AG10803 (cell line): ENCODE measurements around the gene COL16A1.

Source experiments
- DNase-seq: peaks from one replicate; pipeline ENCODE4 v3.0.0; 2010; ENCODE audit warnings: low read depth
- H3K4me3 ChIP-seq: 2 replicates; pipeline ENCODE4 v1.5.1; 2011; ENCODE audit warnings: mild to moderate bottlenecking, low read length, control low read depth
- TF ChIP-seq, protein P1 (sequence below): conservative IDR thresholded peaks from 2 replicates; pipeline ENCODE4 v1.5.1; 2011; ENCODE audit warnings: mild to moderate bottlenecking, low read length, control low read depth, inconsistent platforms

COL16A1 gene

DNA sequence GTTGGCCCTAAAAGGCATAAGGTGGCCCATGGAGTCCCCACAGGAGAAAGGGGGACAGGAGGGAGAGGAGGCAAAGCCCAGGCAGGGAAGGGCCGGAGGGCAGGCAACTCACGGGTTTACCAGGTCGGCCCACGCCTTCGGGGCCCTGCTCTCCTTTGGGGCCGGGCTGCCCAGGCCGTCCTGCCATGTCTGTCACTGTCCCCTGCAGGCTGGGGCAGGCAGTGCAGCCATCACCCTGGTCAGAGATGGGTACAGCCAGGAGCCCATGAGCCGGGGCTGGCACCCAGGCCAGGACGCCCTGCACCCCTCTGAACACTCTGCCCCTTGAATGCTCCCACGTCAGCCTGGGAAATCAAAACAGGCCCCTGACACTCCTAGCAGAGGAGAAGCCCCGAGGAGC lies 19.8 kb downstream of the COL16A1 start:
- DNase-seq = no peak
- H3K4me3 ChIP-seq = no peak overlapping the region
- TF ChIP-seq, protein P1, sequence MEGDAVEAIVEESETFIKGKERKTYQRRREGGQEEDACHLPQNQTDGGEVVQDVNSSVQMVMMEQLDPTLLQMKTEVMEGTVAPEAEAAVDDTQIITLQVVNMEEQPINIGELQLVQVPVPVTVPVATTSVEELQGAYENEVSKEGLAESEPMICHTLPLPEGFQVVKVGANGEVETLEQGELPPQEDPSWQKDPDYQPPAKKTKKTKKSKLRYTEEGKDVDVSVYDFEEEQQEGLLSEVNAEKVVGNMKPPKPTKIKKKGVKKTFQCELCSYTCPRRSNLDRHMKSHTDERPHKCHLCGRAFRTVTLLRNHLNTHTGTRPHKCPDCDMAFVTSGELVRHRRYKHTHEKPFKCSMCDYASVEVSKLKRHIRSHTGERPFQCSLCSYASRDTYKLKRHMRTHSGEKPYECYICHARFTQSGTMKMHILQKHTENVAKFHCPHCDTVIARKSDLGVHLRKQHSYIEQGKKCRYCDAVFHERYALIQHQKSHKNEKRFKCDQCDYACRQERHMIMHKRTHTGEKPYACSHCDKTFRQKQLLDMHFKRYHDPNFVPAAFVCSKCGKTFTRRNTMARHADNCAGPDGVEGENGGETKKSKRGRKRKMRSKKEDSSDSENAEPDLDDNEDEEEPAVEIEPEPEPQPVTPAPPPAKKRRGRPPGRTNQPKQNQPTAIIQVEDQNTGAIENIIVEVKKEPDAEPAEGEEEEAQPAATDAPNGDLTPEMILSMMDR = peak; percentile 28

DNA sequence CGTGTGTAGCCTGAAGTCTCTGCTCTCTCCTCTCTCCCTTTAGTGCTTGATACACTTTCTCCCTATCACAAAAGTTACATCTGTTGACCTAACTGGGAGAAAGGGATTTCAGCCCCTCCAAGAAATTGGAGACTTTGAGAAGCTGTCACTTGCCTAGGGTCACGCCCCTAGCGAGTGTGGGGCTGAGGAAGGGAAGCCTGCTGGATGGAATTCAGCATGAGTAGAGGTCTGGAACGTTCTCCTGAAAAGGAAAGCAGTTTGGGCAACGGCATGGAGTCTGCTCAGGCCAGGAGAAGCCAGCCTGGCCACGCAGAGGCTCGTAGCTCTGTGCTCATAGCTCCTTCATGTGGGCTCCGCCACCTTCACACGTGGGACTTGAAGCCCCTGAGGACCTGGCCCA lies 22.4 kb downstream of the COL16A1 start:
- TF ChIP-seq, protein P1 = no peak
- no peak overlapping the region for H3K4me3 ChIP-seq
- no peak for DNase-seq

DNA sequence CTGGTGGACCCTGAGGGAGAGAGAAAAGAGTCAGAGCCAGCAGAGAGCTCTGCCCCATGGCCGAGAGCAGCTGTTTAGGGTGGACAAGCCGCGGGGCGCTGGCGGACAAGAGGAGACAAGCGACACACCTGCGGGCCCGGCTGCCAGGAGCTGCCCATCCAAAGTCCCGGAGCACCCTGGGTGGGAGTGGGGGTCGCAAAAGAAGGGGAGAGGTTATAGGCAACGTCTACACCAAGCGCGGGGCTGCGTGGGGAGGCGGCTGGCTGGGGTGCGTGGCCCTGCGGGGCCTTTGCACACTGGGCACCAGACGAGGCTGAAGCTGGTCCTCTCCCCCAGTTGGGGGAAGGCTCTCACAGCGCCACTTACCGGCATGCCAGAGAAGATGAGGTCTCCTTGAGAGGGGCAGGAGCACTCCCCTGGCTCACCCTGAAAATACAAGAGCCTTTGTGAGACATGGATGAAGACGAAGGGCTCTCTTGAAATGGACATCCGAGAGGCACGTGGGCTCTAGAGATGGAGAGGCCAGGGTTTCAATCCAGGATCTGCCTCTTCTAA lies 24.1 kb downstream of the COL16A1 start:
- no peak for DNase-seq
- TF ChIP-seq, protein P1 = no peak
- no peak overlapping the region for H3K4me3 ChIP-seq

DNA sequence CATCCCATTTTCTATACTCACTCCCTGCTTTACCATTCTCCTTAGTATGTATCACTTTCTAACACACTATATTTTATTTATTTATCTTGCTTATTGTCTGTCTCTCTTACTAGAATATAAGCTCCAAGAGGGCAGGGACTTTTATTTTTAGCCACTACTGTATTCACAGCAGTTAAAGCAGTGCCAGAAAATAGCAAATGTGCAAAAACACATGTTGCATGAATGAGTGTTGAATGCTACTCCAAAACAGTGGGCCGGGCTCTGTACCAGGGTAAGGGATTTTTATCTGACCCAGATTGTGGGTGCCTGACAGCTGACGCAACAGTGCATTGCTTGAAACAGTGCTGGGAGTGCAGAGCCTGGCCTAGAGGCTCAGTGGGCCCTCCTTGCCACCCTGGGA lies 24.7 kb downstream of the COL16A1 start:
- TF ChIP-seq, protein P1 = no peak
- DNase-seq = peak; percentile 53
- no peak overlapping the region for H3K4me3 ChIP-seq

DNA sequence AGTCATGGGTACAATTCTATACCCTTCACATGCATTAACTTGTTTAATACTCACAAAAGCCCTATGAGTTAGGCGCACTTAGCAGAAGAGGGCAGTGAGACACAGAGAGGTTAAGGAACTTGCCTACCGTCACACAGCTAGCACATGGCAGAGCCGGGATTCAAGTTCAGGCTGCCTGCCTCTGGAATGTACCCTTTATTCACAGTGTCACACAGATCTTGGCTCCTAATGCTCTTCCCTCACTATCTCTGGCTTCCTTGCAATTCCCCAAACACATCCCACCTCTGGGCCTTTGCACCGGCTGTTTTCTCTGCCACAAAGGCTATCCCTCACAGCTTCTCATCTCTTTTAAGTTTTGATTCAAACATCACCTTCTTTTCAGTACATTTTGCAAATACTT lies 25.1 kb downstream of the COL16A1 start:
- TF ChIP-seq, protein P1 = no peak
- no peak for DNase-seq
- no peak overlapping the region for H3K4me3 ChIP-seq

DNA sequence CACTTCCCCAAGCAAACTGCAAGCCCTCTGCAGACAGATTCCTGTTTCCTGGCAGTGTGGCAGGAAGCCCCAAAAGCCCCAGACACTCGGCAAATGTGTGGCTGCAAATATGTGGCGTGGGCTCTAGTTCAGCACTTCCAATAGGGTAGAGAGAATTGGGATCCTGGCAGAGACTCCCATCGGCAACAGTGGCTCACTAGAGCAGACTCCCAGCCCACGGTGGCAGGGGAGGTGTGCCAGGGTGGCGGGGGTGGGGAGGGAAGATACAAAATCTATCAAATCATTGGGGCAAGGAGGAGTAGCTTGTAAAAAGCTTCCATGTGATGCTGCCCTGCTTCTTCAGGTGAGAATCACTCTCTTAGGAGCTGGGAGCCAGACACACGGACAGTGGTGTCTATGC lies 25.9 kb downstream of the COL16A1 start:
- H3K4me3 ChIP-seq = no peak overlapping the region
- DNase-seq = no peak
- TF ChIP-seq, protein P1 = no peak

DNA sequence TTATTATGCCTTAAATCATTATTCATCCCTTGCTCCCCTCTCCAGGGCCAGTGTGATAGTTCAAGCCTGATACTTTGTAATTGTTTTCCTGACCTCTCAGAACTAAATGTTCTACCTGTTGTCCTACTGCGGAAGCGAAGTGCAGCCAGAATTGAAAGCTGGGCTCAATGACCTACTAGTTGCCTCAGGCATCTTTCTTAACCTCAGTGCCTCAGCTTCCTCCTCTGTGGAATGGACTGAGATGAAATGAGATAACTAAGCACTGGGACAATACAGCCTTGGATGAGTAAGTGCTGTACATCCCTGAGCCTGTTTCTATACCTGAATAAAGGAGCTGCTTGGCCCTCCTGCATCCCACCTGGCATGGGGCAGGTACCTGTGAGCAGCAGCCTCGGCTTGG lies 26.4 kb downstream of the COL16A1 start:
- DNase-seq = no peak
- no peak overlapping the region for H3K4me3 ChIP-seq
- TF ChIP-seq, protein P1 = no peak
